HG02938 (cell line): ENCODE results near the gene SLC9A9.
A peak's percentile ranks its signal among the peaks of the same experiment; 100 is the strongest.
"Not testable (repeated sequence)": the region's sequence is repeated elsewhere in the genome, so short reads cannot be mapped to it uniquely, and the experiment has no call there.

Source experiments
- ATAC-seq: cut with Tn5 transposase; IDR thresholded peaks from one replicate; pipeline ENCODE4 v1.9.1; 2021; ENCODE audit warnings: mild to moderate bottlenecking, moderate library complexity; ENCODE audit not compliant: unreplicated experiment

Gene SLC9A9

GRCh38 chr3:143811602-143812001 is 36.7 kb downstream of the SLC9A9 start:
- ATAC-seq: no peak

- no peak for ATAC-seq
These were observed 37.4 kb downstream of the SLC9A9 start for GRCh38 chr3:143810953-143811265.

GRCh38 chr3:143810166-143810952 is 37.9 kb downstream of the SLC9A9 start:
- no peak for ATAC-seq

- no peak for ATAC-seq
These were observed 39.1 kb downstream of the SLC9A9 start for GRCh38 chr3:143809121-143809621.

DNA sequence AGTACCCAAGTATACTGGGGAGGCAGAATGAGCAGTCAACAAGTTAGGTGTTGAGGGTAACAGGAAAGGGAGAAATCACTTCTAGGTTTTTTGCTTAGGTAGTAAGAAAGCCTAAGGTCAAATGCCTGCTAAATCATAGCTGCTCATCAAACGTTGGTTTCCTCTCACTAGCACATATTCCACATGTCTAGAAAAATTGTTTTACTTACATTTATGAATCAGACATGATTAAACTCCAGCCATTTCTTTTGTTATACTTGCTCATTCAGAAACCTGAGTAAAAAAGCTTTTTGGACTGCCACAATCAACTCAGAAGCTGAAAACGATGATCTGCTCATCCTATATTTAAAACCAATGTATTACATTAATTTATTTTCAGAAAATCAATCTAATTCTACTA is 40.2 kb downstream of the SLC9A9 start:
- ATAC-seq: no peak

- no peak for ATAC-seq
These were observed 42.2 kb downstream of the SLC9A9 start for GRCh38 chr3:143806038-143806437.

DNA sequence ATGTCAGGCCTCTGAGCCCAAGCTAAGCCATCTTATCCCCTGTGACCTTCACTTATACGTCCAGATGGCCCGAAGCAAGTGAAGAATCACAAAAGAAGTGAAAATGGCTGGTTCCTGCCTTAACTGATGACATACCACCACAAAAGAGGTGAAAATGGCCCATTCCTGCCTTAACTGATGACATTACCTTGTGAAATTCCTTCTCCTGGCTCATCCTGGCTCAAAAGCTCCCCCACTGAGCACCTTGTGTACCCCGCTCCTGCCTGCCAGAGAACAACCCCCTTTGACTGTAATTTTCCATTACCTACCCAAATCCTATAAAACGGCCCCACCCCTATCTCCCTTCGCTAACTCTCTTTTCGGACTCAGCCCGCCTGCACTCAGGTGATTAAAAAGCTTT is 42.8 kb downstream of the SLC9A9 start:
- not testable (repeated sequence) for ATAC-seq

DNA sequence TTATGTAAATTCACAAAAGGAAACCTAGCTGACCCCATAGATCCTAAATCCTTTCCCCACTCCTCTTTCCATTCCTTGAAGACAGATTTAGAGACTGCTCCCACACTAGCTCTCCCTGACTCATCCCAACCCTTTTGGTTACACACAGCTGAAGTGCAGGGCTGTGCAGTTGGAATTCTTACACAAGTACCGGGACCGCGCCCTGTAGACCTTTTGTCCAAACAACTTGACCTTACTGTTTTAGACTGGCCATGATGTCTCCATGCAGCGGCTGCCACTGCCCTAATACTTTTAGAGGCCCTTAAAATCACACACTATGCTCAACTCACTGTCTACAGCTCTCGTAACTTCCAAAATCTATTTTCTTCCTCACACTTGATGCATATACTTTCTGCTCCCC is 47.2 kb downstream of the SLC9A9 start:
- ATAC-seq: not testable (repeated sequence)

- not testable (repeated sequence) for ATAC-seq
These were observed 50.1 kb downstream of the SLC9A9 start for GRCh38 chr3:143798151-143798550.

- no peak for ATAC-seq
These were observed 52.4 kb downstream of the SLC9A9 start for GRCh38 chr3:143795874-143796273.

- ATAC-seq: no peak
These were observed 53.3 kb downstream of the SLC9A9 start for GRCh38 chr3:143794793-143795462.

- no peak for ATAC-seq
These were observed 54.3 kb downstream of the SLC9A9 start for GRCh38 chr3:143793971-143794370.

DNA sequence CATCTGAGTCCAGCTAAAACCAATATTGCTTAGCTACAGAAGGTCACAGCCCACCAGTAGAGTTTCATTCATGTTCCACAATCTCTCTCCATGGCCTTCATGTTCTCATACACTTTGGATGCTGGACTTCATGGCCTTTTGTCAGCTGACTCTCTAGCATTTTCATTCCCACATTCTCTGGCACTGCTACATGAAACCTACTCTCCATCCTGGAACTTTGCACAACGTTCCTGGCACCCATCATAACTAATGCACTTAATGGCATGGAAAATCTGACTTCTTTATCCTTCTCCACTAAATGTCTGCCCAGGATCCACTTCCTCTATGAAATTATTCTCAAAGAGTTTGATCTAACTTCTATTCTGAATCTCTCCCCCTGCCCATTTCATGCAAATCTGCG is 56.9 kb downstream of the SLC9A9 start:
- no peak for ATAC-seq

DNA sequence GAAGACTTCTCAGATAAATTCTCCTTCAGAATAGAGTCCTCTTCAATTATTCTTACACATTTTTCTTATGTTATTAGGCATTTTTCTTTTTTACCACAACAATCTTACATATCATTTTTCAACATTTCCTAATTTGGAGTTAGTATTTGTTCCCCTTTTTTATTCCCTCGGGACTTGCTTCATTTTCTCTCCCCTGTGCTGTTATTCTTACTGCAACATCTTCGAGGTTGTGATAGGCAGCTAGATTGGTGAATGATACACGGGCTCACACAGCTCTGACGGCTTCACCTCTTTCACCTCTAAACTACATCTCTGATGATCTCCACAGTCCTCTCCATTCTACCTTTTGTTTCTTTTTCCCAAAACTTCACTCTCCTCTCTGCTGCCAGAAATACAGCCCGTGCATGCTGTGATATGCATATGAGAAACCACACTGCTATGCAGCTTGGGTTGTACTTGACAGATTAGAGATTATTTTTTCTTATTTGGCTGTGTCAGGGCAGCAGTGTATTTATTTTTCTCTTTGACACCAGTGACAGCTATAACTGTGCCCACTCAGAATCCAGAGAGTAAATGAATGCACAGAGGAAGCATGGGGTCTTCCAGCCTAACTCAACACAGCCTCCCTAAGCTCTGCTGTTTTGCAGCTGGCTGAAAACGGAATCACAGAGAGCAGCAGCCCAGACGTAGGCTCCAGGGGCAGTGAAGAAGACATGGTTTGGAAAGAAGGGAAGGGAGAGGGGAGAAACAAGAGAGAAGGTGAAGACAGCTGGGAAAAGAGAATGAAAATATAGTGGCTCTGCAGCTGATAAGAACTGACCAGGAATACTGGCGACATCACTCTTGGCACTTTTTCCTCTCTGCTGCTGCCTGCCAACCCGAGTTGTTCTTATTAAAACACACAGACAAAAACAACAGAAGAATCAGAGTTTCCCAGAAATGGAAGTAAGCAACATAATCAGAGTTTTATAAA is 61.8 kb downstream of the SLC9A9 start:
- no peak for ATAC-seq

GRCh38 chr3:143784446-143784845 is 63.8 kb downstream of the SLC9A9 start:
- no peak for ATAC-seq

DNA sequence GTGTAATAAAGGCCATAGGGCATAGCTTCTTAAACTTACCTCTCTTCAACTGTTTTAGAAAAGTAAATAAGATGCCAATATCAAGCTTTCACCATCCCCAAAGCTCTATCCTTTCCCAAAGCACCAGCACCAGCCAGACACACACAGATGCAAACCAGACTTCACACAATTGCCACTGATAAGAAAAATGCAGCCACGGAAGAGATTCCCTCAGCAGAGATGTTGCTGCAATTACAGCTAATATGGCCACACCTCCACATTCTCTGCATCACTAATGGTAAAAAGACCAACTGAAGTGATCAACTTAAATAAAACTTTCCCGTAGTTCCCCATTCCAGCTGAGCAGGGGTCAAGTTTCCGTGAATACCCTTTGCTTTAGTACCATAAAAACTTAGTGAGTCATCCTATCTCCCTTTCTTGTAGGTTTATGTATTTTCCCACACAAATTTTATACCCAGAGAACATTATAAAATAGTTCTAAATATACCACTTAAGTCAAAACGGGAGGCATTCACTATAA is 64.4 kb downstream of the SLC9A9 start:
- ATAC-seq: no peak

DNA sequence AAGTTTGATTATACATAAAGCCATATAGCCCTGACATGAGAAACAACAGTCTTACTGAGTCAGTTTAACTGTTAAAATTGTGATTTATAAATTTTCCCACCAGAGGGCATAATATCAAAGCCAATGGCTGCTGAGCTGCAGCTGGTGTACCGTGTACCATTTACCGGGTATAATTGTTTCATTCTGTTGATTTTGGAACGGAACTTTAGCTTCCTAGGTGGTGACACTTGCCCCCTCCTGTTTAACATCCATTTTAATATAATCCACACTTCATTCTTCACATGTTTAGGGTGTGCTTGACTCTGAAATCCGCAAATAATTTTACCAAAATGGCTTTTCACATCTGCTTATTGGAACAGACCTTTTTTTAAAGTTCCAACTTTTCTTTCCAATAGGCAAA is 72.8 kb downstream of the SLC9A9 start:
- peak; percentile 88 for ATAC-seq

- ATAC-seq: no peak
These were observed 76.3 kb downstream of the SLC9A9 start for GRCh38 chr3:143771939-143772338.

DNA sequence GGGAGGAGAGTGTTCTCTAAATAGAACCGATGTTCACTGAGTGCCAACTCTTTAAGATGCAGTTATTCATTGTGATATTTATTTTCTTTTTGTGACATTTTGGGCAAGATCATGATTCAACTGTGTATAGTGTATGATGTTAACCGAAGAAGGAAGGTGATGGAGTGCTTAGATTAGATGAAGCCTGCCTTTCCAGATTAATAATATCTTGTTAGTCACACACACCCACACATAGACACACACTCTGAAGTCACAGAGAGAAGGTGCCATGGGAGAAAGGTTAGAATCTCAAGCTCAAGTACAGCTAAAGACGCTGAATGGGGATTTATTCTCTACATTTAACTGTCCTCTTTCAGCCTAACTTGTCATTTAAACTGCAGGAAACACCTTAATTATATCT is 77.0 kb downstream of the SLC9A9 start:
- no peak for ATAC-seq

GRCh38 chr3:143770391-143770790 is 77.9 kb downstream of the SLC9A9 start:
- ATAC-seq: no peak

DNA sequence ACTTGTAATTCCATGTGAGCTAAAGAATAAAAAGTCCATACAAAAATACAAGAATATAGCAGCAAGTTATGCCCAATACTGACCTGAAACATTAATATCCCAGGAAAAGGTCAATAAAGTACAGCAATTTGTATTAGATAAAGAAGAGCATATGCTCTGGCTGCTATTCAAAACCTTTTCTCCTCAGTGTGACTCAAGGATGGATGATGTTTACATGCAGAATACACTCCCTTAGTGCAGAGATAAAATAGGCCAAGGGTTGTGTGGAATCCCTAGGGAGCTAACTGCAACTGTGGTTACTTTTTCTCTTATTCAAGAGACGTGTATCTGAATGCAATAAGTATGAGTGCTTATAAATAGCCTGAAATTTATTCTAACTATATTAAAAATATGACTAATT is 78.7 kb downstream of the SLC9A9 start:
- ATAC-seq: no peak
